Hippocampal formation (tissue), 2 donors: ENCODE data around the gene TAF11L14.
"Not testable (repeated sequence)": the region's sequence is repeated elsewhere in the genome, so short reads cannot be mapped to it uniquely, and the experiment has no call there.

Experiments used
- DNase-seq, 2 donors: peaks; one replicate each; lab custom pipeline; 2025; lab: John Stamatoyannopoulos, UW

TAF11L14 gene

DNA sequence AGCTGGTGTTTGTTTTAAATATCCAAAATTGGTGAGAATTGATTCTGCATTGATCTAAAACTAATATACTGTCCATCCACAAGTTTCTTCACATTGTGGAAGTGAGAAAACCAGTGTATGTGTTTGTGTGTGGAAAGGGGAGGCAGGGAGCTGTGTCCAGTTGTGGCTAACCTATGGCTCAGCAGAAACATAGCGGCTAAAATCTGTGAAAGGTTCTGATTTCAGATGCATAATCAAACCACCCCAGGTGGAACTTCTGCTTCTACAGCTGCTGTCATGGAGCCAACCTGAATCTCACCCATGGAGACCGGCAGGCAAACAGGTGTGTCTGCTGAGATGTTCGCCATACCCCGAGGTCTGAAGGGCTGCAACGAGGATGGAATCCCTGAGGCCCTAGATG lies at the start of gene TAF11L14:
Gene TAF11L14, plus strand, starts transcription at position 301 of the 400 bp plus-strand sequence.
- DNase-seq = no peak

- not testable (repeated sequence) for DNase-seq
These were observed 48.6 kb upstream of the TAF11L14 start, which contains the start of gene TAF11L7 for GRCh38 chr5:17585658-17586057. Gene TAF11L7, minus strand, starts transcription at chr5:17585758.

GRCh38 chr5:17590860-17591259 lies 43.4 kb upstream of the TAF11L14 start, which contains the start of gene TAF11L8:
Gene TAF11L8, minus strand, starts transcription at chr5:17590960.
- not testable (repeated sequence) for DNase-seq

- not testable (repeated sequence) for DNase-seq
These were observed 40.0 kb upstream of the TAF11L14 start, which contains the start of gene TAF11L9 for GRCh38 chr5:17594255-17594654. Gene TAF11L9, minus strand, starts transcription at chr5:17594394.

GRCh38 chr5:17597728-17598127 lies 36.5 kb upstream of the TAF11L14 start, which contains the start of gene TAF11L10:
Gene TAF11L10, minus strand, starts transcription at chr5:17597828.
- not testable (repeated sequence) for DNase-seq

- DNase-seq = not testable (repeated sequence)
These were observed 30.4 kb upstream of the TAF11L14 start, which contains the start of gene TAF11L11 for GRCh38 chr5:17603880-17604279. Gene TAF11L11, plus strand, starts transcription at chr5:17604183.

- no peak for DNase-seq
These were observed 29.3 kb upstream of the TAF11L14 start for GRCh38 chr5:17604951-17605350.

DNA sequence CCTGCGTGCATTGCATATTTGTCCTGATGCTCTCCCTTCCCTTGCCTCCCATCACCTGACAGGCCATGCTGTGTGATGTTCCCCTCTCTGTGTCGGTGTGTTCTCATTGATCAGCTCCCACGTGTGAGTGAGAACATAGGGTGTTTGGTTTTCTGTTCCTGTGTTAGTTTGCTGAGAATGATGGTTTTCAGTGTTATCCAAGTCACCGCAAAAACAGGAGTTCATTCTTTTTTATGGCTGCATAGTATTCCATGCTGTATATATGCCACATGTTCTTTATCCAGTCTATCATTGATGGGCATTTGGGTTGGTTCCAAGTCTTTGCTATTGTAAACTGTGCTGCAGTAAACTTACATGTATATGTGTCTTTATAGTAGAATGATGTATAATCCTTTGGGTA lies 26.8 kb upstream of the TAF11L14 start:
- not testable (repeated sequence) for DNase-seq

GRCh38 chr5:17610092-17610491 lies 24.2 kb upstream of the TAF11L14 start, which contains the start of gene TAF11L12:
Gene TAF11L12, plus strand, starts transcription at chr5:17610392.
- DNase-seq = not testable (repeated sequence)

DNA sequence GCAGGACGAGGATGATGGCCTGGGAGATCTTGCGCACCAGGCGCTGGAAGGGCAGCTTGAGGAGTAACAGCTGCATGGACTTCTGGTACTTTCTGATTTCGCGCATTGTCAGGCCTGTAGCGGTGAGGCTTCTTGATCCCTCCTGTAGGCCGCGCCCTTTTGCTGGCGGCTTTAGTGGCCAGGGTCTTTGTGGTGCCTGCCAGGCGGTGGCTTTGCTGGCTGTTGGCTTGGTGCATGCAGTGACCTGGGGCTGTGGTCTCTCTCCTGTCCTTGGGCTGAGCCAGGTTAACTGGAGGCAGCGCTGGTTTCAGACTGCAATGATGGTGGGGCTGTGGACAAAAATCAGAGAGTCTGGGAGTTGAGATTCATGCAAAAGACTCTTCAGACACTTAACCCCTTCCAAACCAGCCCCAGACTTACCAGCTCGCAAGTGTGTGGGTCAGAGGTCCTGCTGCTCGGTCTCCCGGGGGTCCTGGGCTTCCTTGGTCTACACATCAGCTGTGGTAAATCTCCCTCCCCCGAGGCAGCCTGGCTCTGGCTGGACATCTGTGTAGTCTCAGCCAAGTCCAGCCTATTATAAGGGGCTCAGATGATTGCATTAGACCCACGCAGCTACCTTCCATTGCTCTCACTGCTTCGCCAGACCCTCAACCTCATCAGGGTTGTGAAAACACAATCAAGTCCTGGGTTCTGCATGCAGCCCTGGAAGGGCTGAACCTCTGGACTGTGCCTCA lies 19.2 kb upstream of the TAF11L14 start:
- no peak for DNase-seq

DNA sequence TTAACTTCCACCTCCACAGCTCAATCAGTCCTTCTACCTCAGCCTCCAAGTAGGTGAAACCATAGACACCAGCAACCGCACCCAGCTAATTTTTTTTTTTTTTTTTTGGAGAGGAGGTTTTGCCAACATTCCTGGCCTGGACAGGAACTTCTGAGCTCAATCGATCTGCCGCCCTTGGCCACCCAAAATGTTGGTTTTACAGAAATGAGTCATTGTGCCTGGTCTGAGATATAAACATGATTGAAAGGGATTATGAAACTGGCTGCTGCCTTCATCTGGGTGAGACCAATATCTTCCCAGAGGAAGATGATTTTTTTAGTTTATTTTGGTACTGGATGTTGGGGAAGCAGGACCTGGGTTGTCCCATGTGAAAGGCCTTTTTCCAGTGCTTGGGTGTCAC lies 14.9 kb upstream of the TAF11L14 start:
- no peak for DNase-seq

DNA sequence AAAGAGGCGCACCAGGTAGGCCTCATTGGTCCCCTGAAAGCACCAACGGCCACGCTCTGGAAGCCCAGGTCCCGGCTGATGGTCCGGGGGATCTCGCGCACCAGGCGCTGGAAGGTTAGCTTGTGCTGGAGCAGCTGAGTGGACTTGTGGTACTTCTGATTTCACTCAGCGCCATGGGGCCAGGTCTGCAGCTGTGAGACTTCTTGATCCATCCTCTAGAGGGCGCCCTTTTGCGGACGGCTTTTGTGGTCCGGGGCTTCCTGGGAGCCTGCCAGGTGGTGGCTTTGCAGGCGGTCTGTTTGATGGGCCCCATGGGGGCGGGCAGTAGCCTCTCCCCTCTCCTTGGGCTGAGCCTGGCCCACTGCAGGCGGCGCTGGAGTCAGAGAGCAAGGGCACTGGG lies 13.6 kb upstream of the TAF11L14 start:
- DNase-seq = no peak

- DNase-seq = no peak
These were observed 8.6 kb upstream of the TAF11L14 start for GRCh38 chr5:17625686-17626085.

DNA sequence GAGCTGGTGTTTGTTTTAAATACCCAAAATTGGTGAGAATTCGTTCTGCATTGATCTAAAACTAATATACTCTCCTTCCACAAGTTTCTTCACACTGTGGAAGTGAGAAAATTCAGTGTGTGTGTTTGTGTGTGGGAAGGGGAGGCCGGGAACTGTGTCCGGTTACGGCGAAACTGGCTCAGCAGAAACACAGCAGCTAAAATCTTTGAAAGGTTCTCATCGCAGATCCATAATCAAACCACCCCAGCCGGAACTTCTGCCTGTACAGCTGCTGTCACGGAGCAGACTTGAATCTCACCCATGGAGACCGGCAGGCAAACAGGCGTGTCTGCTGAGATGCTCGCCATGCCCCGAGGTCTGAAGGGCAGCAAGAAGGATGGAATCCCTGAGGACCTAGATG lies 2.5 kb upstream of the TAF11L14 start, which contains the start of gene TAF11L13:
Gene TAF11L13, plus strand, starts transcription at position 301 of the 400 bp plus-strand sequence.
- DNase-seq = not testable (repeated sequence)

DNA sequence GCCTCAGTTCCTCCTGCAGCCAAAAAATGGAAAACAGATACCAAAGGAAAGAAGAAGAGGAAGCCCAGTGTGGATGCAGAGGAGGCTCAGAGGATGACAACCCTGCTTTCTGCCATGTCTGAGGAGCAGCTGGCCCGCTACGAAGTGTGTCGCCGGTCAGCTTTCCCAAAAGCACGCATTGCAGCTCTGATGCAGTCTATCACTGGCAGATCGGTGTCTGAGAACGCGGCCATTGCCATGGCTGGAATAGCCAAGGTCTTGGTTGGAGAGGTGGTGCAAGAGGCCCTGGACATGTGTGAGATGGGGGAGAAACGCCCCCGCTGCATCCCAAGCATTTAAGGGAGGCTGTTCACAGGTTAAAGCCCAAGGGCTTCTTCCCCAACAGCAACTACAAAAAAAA lies 15.0 kb downstream of the TAF11L14 start:
- not testable (repeated sequence) for DNase-seq

GRCh38 chr5:17655201-17655759 lies 21.0 kb downstream of the TAF11L14 start:
- DNase-seq = not testable (repeated sequence)

GRCh38 chr5:17655921-17656320 lies 21.7 kb downstream of the TAF11L14 start:
- DNase-seq = no peak

DNA sequence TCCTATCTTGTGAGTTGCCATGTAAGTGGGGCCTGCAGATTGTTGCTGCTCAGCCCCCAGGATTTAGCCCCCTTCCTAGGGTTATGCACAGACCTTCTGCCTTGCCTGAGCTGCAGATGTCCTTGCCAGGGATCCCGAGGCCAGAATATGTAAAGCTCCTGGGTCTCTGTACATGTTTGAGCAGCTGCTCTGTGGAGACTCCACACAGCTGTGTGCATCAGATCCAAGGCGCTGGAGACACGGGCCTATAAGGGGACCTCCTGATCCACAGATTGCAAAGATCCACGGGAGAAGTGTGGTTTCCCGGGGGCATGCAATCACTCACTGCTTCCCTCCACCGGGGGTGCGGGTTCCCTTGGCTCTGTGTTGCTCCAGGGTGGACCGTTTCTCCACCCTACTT lies 28.9 kb downstream of the TAF11L14 start:
- no peak for DNase-seq

DNA sequence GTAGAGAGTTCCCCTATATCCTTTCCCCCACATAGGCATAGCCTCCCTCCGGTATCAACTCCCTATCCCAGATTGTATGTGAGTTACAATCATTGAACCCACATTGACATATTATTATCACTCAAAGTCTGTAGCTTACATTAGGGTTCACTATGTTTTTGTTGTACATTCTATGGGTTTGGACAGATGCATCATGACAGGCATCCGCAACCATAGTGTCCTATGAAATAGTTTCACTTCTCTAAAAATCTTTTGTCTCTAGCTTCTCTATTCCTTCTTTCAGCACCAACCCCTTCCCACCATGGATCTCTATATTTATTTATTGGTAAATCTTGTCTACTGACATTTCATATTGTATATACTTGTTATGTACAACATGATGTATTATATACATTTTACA lies 31.6 kb downstream of the TAF11L14 start:
- no peak for DNase-seq

GRCh38 chr5:17666726-17667235 lies 32.5 kb downstream of the TAF11L14 start:
- no peak for DNase-seq

- no peak for DNase-seq
These were observed 36.1 kb downstream of the TAF11L14 start for GRCh38 chr5:17670353-17670752.

- no peak for DNase-seq
These were observed 44.6 kb downstream of the TAF11L14 start for GRCh38 chr5:17678751-17679324.
